HepG2 (cell line): ENCODE measurements around the gene MEF2B. TPM values are rescaled to one million over a fixed set of nuclear protein-coding genes. Genes with fewer than 3 reads are reported as not detected.

Experiments
- AGO2 ChIP-seq: fragments of 200-400 bp; formaldehyde crosslinking; optimal IDR thresholded peaks from 2 replicates; pipeline ENCODE3; 2017; ENCODE audit warnings: mild to moderate bottlenecking, low read depth, low read length, moderate library complexity
- ATF2 ChIP-seq: sonication (generic); formaldehyde crosslinking; IDR thresholded peaks from 2 replicates; pipeline ENCODE4 v1.4.0; 2020; ENCODE audit warnings: missing genetic modification reagents
- ATF7-NPFF ChIP-seq: sonication (generic); formaldehyde crosslinking; IDR thresholded peaks from 2 replicates; pipeline ENCODE4 v1.8.1; 2023; ENCODE audit warnings: mild to moderate bottlenecking, low read depth, missing genetic modification reagents, moderate library complexity
- CREBL2 ChIP-seq: sonication (generic); formaldehyde crosslinking; IDR thresholded peaks from 2 replicates; pipeline ENCODE4 v1.8.1; 2023; ENCODE audit warnings: missing genetic modification reagents, mild to moderate bottlenecking, borderline replicate concordance
- ELK4 ChIP-seq: sonication (generic); formaldehyde crosslinking; IDR thresholded peaks from 2 replicates; pipeline ENCODE4 v1.9.0; 2021; ENCODE audit warnings: missing genetic modification reagents, borderline replicate concordance
- HNRNPH1 ChIP-seq: fragments of 200-400 bp; formaldehyde crosslinking; optimal IDR thresholded peaks from 2 replicates; pipeline ENCODE3; 2017; ENCODE audit warnings: mild to moderate bottlenecking, low read depth, low read length
- KDM2A ChIP-seq: sonication (generic); formaldehyde crosslinking; IDR thresholded peaks from 2 replicates; pipeline ENCODE4 v1.4.0; 2020; ENCODE audit warnings: low read depth, missing genetic modification reagents, borderline replicate concordance
- MTA3 ChIP-seq: sonication (generic); formaldehyde crosslinking; IDR thresholded peaks from 2 replicates; pipeline ENCODE4 v1.4.0; 2020; ENCODE audit warnings: missing genetic modification reagents
- MXI1 ChIP-seq: IDR thresholded peaks from 3 replicates; pipeline ENCODE4 v1.6.1; 2012; ENCODE audit warnings: low read depth, low read length, inconsistent platforms, borderline replicate concordance
- PPARG ChIP-seq: conservative IDR thresholded peaks from 2 replicates; pipeline ENCODE4 v1.6.1; 2016; ENCODE audit warnings: missing biosample characterization, missing genetic modification reagents
- RELA ChIP-seq: sonication (generic); formaldehyde crosslinking; IDR thresholded peaks from 2 replicates; pipeline ENCODE4 v1.4.0; 2020; ENCODE audit warnings: missing genetic modification reagents
- RXRA ChIP-seq: sonication (generic); formaldehyde crosslinking; IDR thresholded peaks from 2 replicates; pipeline ENCODE4 v1.5.1; 2020; ENCODE audit warnings: missing genetic modification reagents
- TBL1XR1 ChIP-seq: fragments of 150-350 bp; IDR thresholded peaks from 2 replicates; pipeline ENCODE4 v1.6.1; 2014; ENCODE audit warnings: borderline replicate concordance, low read length; ENCODE audit not compliant: partially characterized antibody
- TEAD3 ChIP-seq: optimal IDR thresholded peaks from 2 replicates; pipeline ENCODE3; 2016; ENCODE audit warnings: borderline replicate concordance
- ZBTB21 ChIP-seq: sonication (generic); formaldehyde crosslinking; IDR thresholded peaks from 2 replicates; pipeline ENCODE4 v1.4.0; 2020; ENCODE audit warnings: missing genetic modification reagents
- ZBTB34 ChIP-seq: sonication (generic); formaldehyde crosslinking; IDR thresholded peaks from 2 replicates; pipeline ENCODE4 v1.8.0; 2022; ENCODE audit warnings: mild to moderate bottlenecking, missing genetic modification reagents
- ZFP62 ChIP-seq: sonication (generic); formaldehyde crosslinking; IDR thresholded peaks from 2 replicates; pipeline ENCODE4 v1.4.0; 2020; ENCODE audit warnings: missing genetic modification reagents
- ZFP91 ChIP-seq: sonication (generic); formaldehyde crosslinking; IDR thresholded peaks from 2 replicates; pipeline ENCODE4 v1.9.0; 2022; ENCODE audit warnings: missing genetic modification reagents, mild to moderate bottlenecking, borderline replicate concordance
- ZNF274 ChIP-seq: sonication (generic); formaldehyde crosslinking; IDR thresholded peaks from 2 replicates; pipeline ENCODE4 v1.5.1; 2020; ENCODE audit warnings: mild to moderate bottlenecking, missing genetic modification reagents
- ZNF598 ChIP-seq: sonication (generic); formaldehyde crosslinking; IDR thresholded peaks from 2 replicates; pipeline ENCODE4 v1.5.1; 2020; ENCODE audit warnings: mild to moderate bottlenecking, missing genetic modification reagents, borderline replicate concordance
- ZNF615 ChIP-seq: sonication (generic); formaldehyde crosslinking; IDR thresholded peaks from 2 replicates; pipeline ENCODE4 v1.5.0; 2020; ENCODE audit warnings: mild to moderate bottlenecking, missing genetic modification reagents, borderline replicate concordance
- ZNF746 ChIP-seq: sonication (generic); formaldehyde crosslinking; IDR thresholded peaks from 2 replicates; pipeline ENCODE4 v1.8.0; 2022; ENCODE audit warnings: mild to moderate bottlenecking, missing genetic modification reagents
- ZNF768 ChIP-seq: sonication (generic); formaldehyde crosslinking; IDR thresholded peaks from 2 replicates; pipeline ENCODE4 v1.4.0; 2020; ENCODE audit warnings: missing genetic modification reagents
- ZNF792 ChIP-seq: IDR thresholded peaks from 2 replicates; pipeline ENCODE4 v1.6.1; 2016
- ZNF800 ChIP-seq: sonication (generic); formaldehyde crosslinking; IDR thresholded peaks from 2 replicates; pipeline ENCODE4 v1.4.0; 2020; ENCODE audit warnings: missing genetic modification reagents
- polyA plus RNA-seq, 8 experiments: library from polyadenylated mRNA; depleted of rRNA in 3 of 8; stranded (reverse) in 7 of 8; unstranded in 1 of 8; fragments of >200 nt; fragmentation: Illumina TruSeq in 4 of 8; extraction: Trizol in 4 of 8; gene quantifications; 2 replicates each; pipeline versions ENCODE4 v1.2.1 to v1.2.3, GENCODE V29; 2011 to 2016; ENCODE audit warnings: low read depth in 4 of 8, missing spikeins in 1 of 8, mixed read lengths in 1 of 8; ENCODE audit not compliant: insufficient read depth in 1 of 8
- total RNA-seq, 5 experiments: library from RNA; depleted of rRNA; stranded (reverse); fragments of >200 nt; fragmentation: Illumina TruSeq; extraction: Trizol; gene quantifications; 2 replicates each; pipeline ENCODE4 v1.2.3, GENCODE V29; 2016; ENCODE audit warnings: low read depth in 1 of 5

The MEF2B gene
- total and polyA plus RNA-seq, 2 of the 13 experiments (the other 11 are each of a cell fraction or from before 2014, with no cell fraction given) = 1.2 to 1.7 TPM

GRCh38 chr19:19095691-19096090 is 74.4 kb downstream of the MEF2B start (continued):
- no peak for TF ChIP-seq ZBTB34 (CRISPR knock-in tag)
- TF ChIP-seq MXI1 = no peak
- no peak for TF ChIP-seq ZNF792 (CRISPR knock-in tag)
- TF ChIP-seq PPARG (CRISPR knock-in tag) = peak; percentile 59; the same call in 1 of the 2 replicates
- peak; percentile 100 for TF ChIP-seq ZNF768
- no peak for TF ChIP-seq HNRNPH1
- TF ChIP-seq ZNF615 = no peak
- TF ChIP-seq ZBTB21 (CRISPR knock-in tag) = no peak
- TF ChIP-seq AGO2 = no peak
- no peak for TF ChIP-seq ZNF598 (CRISPR knock-in tag)
- no peak for TF ChIP-seq CREBL2 (CRISPR knock-in tag)
- TF ChIP-seq ZNF274 (CRISPR knock-in tag) = no peak
- TF ChIP-seq RXRA = 0 out of 2 replicates have a peak, but pooled peaks have one; percentile 23
- TF ChIP-seq KDM2A (CRISPR knock-in tag) = no peak
- no peak for TF ChIP-seq TBL1XR1
- no peak for TF ChIP-seq RELA (CRISPR knock-in tag)
- TF ChIP-seq ATF2 (CRISPR knock-in tag) = 0 out of 2 replicates have a peak, but pooled peaks have one; percentile 15
- no peak for TF ChIP-seq ELK4 (CRISPR knock-in tag)
- no peak for TF ChIP-seq ZFP62 (CRISPR knock-in tag)
- TF ChIP-seq ZFP91 (CRISPR knock-in tag) = 0 out of 2 replicates have a peak, but pooled peaks have one; percentile 13
- TF ChIP-seq ATF7-NPFF (CRISPR knock-in tag) = no peak
- peak; percentile 79 for TF ChIP-seq TEAD3 (CRISPR knock-in tag)
- no peak for TF ChIP-seq MTA3 (CRISPR knock-in tag)
- TF ChIP-seq ZNF800 (CRISPR knock-in tag) = no peak
- TF ChIP-seq ZNF746 (CRISPR knock-in tag) = no peak
